Nephron progenitor cell (in vitro differentiated cells): ENCODE results near the gene UBP1.
A peak's percentile ranks its signal among the peaks of the same experiment; 100 is the strongest.

ENCODE experiments used
- DNase-seq: peaks from one replicate; pipeline ENCODE4 v3.0.0; 2021
- H3K27ac Mint-ChIP-seq: 2 replicates; pipeline ENCODE4 v1.8.0; 2021; ENCODE audit warnings: mild to moderate bottlenecking, moderate library complexity, mixed read lengths
- H3K27me3 Mint-ChIP-seq: 2 replicates; pipeline ENCODE4 v1.8.0; 2021; ENCODE audit warnings: mild to moderate bottlenecking, low read depth, mixed read lengths; ENCODE audit not compliant: poor library complexity
- H3K36me3 Mint-ChIP-seq: 2 replicates; pipeline ENCODE4 v1.8.0; 2021; ENCODE audit warnings: low read depth, mixed read lengths
- H3K4me1 Mint-ChIP-seq: 2 replicates; pipeline ENCODE4 v1.8.0; 2021; ENCODE audit warnings: mixed read lengths
- H3K4me3 Mint-ChIP-seq: 2 replicates; pipeline ENCODE4 v1.8.0; 2021; ENCODE audit warnings: mild to moderate bottlenecking, moderate library complexity, mixed read lengths
- H3K9me3 Mint-ChIP-seq: 2 replicates; pipeline ENCODE4 v1.8.0; 2021; ENCODE audit warnings: mild to moderate bottlenecking, moderate library complexity, mixed read lengths
- CTCF ChIP-seq: fragments of 200-600 bp; sonication (generic); IDR thresholded peaks from 2 replicates; pipeline ENCODE4 v1.5.0; 2021; ENCODE audit warnings: antibody characterized with exemption

Gene UBP1

GRCh38 chr3:33440328-33441224, at the start of gene UBP1:
TSS of gene UBP1 (minus strand) at chr3:33440405. CDS start at chr3:33439848, 557 bp downstream.
- H3K36me3 Mint-ChIP-seq = peaks cover 12% of the 10 kb centered on the region
- no peaks in the 10 kb centered on the region for H3K27me3 Mint-ChIP-seq
- DNase-seq = peak; percentile 99
- H3K27ac Mint-ChIP-seq = peak within 1 kb of the TSS; percentile 100
- TF ChIP-seq CTCF = no peak
- H3K9me3 Mint-ChIP-seq = no peaks in the 10 kb centered on the region
- peak within 1 kb of the TSS; percentile 99 for H3K4me3 Mint-ChIP-seq
- peaks cover 43% of the 10 kb centered on the region for H3K4me1 Mint-ChIP-seq

GRCh38 chr3:33488683-33489082, 48.5 kb upstream of the UBP1 start:
- Mint-ChIP-seq H3K4me1 (no peaks in the 10 kb centered on the region), H3K27me3 (peaks cover 5% of the 10 kb centered on the region), H3K27ac (no peak overlapping the region), H3K36me3 (no peaks in the 10 kb centered on the region), H3K9me3 (no peaks in the 10 kb centered on the region), H3K4me3 (no peak overlapping the region)
- DNase-seq = no peak
- TF ChIP-seq CTCF = no peak

- Mint-ChIP-seq H3K36me3 (no peaks in the 10 kb centered on the region), H3K4me3 (no peak overlapping the region), H3K4me1 (no peaks in the 10 kb centered on the region), H3K27me3 (peaks cover 5% of the 10 kb centered on the region), H3K27ac (peak overlapping the region; percentile 43), H3K9me3 (no peaks in the 10 kb centered on the region)
- DNase-seq = no peak
- TF ChIP-seq CTCF = no peak
These were observed 48.0 kb upstream of the UBP1 start for GRCh38 chr3:33488246-33488645.

GRCh38 chr3:33482111-33482521, 41.9 kb upstream of the UBP1 start:
- Mint-ChIP-seq H3K27me3 (peaks cover 3% of the 10 kb centered on the region), H3K36me3 (peaks cover 6% of the 10 kb centered on the region), H3K4me1 (no peaks in the 10 kb centered on the region), H3K9me3 (peaks cover 28% of the 10 kb centered on the region), H3K4me3 (no peak overlapping the region), H3K27ac (no peak overlapping the region)
- TF ChIP-seq CTCF = no peak
- no peak for DNase-seq

GRCh38 chr3:33474896-33475295, 34.7 kb upstream of the UBP1 start:
- Mint-ChIP-seq H3K27me3 (peaks cover 3% of the 10 kb centered on the region), H3K4me1 (no peaks in the 10 kb centered on the region), H3K4me3 (no peak overlapping the region), H3K9me3 (peaks cover 13% of the 10 kb centered on the region), H3K27ac (no peak overlapping the region), H3K36me3 (peaks cover 6% of the 10 kb centered on the region)
- no peak for TF ChIP-seq CTCF
- no peak for DNase-seq

- Mint-ChIP-seq H3K4me3 (no peak overlapping the region), H3K27me3 (peaks cover 3% of the 10 kb centered on the region), H3K4me1 (no peaks in the 10 kb centered on the region), H3K9me3 (peaks cover 5% of the 10 kb centered on the region), H3K27ac (no peak overlapping the region), H3K36me3 (peaks cover under 1% of the 10 kb centered on the region)
- DNase-seq = no peak
- TF ChIP-seq CTCF = no peak
These were observed 33.6 kb upstream of the UBP1 start for GRCh38 chr3:33473813-33474212.
